ENCODE measurements around the gene BTBD9.

GRCh38 chr6:38370653-38371601 lies 268.8 kb downstream of the BTBD9 start:
- no peak for TF ChIP-seq CTCF (IDR thresholded peaks at IDR 0.05)
- no peak for TF ChIP-seq POLR2A (IDR thresholded peaks at IDR 0.05)
- TF ChIP-seq POLR2AphosphoS5 (IDR thresholded peaks at IDR 0.05), result no peak
